ENCODE measurements around the gene SORT1.
"Not testable (repeated sequence)": the region's sequence is repeated elsewhere in the genome, so short reads cannot be mapped to it uniquely, and the experiment has no call there.

SORT1 gene

DNA sequence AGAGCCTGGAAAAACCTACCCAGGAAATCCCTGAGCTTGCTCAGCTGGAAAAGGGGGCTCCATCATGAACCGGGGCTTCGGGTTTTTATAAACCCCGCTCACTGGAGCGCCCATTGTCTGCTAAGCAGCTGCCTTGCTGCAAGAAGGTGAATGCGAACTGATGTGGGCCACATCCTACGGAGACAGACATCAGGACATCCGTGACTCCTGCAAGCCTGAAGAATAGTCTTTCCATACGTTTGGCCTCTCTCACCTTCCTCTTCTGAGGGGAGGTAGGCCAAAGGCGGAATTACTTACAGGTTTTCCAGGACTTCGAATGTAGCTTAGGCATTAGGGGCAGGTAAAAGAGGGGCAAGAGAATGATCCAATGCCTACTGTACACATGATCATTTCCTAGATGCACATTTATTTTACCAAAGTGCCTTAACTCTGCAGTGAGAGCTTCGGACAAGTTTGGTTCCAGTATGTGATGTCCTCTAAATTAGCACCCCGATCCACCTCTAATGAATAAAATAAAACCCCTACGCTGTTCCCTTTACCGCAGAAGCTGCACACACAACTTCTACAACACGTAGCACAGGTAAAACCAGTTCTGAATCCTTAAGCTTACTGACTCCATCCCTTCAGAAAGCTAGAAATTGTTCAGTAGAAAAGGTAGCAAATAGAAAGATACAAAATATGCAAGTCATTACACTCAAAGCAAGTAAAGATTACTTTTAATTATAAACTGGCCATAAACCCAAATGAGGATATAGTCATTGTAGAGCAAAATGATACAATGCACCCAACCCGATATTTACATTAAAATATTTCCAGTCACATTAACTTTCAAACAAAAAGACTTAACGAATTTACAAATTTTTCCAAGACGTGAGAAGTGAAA, 866 bp upstream of the SORT1 start:
- peak in 1 of 56 donors; percentile 71 for DNase-seq

DNA sequence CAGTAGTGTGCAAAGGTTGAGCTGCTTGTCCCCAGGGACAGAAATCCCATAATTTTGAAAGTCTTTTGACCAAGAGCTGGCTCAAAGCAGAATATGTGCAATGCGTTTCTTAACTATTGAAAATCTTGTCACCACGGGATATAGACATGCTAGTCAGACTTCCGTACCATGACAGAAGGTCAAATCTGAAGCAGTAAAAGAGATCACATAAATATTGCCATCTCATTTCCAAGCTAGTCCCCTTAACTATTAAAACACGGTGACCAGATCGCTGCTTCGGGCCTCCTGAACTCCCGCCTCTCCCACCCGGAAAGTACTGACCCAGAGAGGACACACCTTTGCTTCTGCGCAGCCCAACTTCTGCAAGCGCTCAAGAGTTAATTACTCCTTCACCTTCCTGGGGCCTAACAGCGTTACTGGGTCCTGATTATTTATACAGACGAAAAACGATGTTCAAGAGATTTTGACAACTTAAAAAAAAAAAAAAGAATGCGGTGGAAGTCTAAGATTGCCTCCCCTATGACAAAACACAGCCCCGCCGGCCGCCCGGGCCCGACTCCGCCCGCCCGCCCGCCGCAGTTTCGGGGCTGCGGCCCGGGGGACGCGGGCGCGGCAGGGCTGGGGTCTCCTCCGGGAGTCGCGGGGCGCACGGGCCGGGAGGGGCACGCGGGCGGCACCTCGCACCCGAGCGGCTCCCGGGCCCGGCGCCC, 692 bp downstream of the SORT1 start:
- DNase-seq = peak in 1 of 56 donors; percentile 40

DNA sequence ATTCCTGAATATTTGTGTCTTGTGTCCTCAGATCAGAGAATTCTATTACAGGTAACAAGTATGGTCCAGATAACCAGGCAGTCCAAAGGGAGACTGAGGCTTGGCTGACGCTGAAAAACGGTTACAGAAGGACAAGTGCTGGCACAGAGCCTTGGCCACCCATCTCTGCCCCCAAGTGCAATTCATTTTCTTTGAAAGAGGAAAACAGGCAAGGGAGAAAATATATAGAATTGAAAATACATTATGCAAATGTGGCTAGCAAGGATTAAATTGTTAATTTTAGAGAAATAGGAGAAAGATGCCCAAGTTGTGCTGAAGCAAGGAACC, 1.2 kb downstream of the SORT1 start:
- peak in 9 of 56 donors; percentile 12 to 43 (median 33) for DNase-seq

DNA sequence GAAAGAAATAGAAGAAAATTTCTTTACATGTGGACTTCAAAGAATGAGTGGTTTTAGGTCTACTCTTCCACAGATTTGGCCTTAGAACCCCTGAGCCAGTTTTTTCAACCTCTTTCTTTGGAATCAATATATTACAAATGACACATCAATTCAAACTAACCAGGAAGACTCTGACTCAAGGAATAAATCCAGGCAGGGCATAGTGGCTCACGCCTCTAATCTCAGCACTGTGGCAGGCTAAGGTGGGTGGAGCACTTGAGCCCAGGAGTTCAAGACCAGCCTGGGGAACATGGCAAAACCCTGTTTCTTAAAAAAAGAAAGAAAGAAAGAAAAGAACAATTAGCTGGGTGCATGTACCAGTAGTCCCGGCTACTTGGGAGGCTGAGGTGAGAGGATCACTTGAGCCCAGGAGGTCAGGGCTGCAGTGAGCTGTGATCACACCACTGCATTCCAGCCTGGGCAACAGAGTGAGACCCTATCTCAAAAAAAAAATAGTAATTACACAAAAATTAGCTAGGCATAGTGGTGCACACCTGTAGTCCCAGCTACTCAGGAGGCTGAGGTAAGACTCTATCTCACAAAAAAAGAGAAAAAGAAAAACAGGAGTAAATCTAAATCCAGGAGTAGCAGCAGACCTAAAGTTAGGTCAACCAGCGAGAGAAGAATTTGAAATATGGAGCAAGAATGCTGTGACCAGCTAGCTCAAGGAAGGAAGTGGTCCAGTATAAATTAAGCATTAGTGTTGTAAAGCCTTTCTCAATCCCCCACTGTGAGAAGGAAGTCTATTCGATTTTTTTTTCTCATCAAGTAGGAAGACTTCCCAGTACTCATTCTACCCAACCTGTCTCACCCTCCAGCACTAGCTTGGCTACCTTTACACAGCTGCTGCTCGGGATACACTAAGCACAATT, 1.9 kb downstream of the SORT1 start:
- DNase-seq = no peak

DNA sequence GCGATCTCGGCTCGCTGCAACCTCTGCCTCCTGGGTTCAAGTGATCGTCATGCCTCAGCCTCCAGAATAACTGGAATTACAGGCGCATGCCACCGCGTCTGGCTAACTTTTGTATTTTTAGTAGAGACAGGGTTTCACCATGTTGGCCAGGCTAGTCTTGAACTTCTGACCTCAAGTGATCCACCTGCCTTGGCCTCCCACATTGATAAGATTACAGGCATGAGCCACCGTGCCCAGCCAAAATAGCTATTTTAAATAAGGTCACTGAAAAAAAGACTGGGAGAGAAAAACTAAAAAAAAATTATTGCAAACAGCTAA, 2.5 kb downstream of the SORT1 start:
- not testable (repeated sequence) for DNase-seq

DNA sequence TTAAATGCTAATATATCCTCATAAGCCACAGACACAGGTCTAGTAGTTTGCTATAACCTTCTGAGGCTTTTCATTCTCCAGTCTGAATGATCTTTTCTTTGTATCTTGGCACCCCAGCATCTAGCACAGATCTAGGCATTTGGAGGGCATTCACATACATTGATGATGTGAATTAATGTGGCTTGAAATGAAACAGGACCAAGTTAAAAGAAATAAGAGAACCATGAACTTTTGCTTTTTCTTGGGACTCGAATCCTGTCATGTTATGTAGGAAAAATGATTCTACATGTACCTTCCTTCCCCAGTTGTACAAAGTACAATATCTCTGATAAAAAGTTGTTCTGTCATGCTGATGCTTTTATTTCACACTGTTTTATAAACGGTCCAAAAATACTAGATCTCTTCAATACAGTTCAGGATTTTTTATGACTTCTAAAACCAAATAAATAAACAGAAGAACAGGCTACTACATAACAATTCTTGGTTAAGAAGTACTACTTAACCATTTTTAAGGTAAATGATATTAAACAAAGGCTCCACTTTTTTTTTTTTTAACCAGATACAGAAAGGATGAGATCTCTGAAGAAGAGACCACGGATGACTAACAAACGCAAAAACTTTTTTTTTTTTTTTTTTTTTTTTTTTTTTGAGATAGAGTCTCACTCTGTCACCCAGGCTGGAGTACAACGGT, 3.0 kb downstream of the SORT1 start:
- DNase-seq = no peak

DNA sequence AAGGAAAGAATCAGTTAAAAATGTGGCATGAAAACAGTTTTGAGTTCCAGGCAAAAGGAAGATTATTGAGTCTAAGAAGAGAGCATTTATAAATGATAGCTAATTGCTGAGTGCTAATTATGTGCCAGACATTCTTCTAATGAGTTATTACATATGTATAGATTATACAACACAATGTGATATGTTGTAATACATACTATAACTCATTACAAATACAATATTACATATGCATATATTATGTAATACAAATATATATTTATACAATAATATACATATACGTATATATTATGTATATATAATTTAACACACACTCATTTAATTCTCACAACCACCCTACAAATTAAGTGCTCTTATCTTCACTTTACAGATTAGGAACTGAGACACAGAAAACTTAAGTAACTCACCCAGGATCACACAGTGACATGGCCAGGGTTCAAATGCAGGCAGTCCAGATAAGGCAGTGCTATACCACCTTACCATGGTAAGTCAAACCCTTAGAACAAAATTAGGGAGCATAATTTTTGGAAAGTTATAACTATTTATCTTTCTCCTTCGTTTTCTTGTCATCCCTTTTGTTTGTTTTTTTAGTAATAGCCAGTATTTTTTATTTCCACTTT, 4.0 kb downstream of the SORT1 start:
- DNase-seq = no peak

DNA sequence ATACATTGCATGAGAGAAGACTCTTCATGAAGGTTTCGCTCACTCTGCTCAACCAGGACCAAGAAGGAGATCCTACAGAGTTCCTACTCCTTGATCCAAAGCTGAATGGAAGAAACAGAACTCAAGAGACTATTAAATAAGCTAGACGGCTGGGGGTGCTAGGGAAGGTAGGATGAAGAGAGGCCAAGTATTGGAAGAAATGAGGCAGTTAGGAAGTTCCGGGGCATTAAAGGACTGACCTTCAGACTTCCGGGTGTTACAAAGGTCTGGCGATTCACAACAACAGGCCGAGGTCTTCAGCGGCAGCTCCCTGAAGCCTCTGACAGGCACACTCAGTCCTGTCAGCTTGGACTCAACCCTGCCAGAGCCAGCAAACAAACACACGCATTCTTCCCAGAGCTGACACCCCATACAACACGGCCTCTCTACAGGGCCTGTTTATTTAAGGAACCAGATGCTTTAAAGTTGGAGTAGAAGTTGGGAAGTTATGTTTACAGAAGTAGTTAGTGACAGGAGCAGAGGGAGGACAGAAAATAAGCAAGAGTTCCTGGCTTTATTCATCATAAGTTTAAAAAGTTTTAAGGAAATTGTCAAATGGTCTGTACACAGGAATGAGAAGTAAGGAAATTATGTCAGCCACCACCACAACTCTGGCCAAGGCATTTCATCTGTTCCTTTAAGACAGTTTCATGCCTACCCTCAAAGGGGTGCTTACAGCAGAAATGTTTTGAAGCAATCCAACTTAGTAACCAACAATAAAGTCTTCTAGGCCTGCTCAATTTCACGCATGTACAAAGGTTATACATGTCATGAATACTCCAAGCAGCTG, 4.7 kb downstream of the SORT1 start:
- DNase-seq = peak in 39 of 56 donors; percentile 27 to 81 (median 62)

DNA sequence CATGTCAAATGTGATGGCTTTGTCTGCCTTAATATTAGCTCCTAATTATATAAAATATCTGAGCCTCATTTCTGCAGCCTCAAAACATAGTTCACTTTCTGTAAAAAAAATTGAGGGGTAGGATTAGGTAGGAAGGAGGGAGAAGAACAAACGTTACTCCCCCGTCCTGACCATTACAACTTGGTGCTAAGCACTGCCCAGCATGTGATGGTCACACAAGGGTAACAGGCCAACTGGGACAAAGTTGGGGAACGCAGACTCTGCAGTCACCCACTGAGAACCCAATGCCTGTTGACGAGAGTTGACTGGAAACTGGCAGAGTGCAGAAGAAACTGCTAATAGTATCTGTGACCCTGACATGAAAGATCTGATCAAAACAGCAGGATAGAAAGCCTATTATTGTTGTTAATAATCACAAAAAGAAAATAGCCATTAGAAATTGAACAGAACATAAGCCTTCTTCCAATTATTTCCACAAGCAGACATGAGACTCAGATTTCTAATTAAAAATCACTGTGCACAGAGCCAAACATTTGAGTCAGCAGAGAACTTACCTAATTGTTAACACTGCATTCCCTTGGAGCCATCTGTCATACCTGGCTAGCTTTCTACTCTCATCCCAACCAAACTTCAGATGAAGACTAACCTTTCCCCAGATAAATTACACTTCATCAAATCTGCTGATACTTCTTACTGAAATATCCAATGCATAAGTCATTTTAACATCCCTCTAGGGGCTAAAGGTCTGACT, 5.5 kb downstream of the SORT1 start:
- DNase-seq = peak in 26 of 56 donors; percentile 12 to 77 (median 45)

DNA sequence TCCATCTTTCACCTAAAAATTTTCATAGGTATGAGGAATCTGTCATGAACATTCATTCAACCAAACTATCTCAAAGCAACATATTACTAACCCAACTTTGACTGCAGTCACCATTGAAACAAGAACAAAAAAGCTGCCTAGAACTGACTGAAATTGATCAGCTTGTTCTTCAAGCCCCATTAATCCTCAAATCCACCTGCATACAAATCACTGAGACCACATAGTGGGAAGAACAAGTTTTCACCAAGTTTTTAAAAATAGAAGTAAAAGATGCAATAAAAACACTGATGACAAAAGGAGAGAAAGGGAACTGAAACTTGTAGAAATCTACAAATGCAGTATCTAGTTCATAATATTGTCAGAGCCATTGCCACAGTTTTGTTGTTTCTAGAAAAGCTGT, 6.1 kb downstream of the SORT1 start:
- DNase-seq = no peak

DNA sequence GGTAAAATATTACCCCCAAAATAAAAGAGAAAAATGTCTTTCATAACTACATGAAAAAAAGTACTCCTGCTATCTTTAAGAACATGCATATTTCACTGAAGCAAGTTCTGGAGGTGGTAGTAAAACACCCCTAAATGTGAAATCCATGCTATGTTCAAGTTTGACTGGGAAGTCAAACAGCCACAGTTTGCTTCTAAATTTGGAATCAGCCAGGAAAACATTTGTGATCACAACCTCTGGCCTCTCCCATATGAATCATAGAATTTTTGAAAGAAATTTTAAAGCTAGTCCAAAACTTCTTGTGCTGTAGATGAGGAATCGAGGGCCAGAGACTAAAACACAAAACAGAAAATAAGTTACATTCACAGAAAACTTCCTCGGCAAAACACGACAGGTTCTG, 6.6 kb downstream of the SORT1 start:
- DNase-seq = no peak

DNA sequence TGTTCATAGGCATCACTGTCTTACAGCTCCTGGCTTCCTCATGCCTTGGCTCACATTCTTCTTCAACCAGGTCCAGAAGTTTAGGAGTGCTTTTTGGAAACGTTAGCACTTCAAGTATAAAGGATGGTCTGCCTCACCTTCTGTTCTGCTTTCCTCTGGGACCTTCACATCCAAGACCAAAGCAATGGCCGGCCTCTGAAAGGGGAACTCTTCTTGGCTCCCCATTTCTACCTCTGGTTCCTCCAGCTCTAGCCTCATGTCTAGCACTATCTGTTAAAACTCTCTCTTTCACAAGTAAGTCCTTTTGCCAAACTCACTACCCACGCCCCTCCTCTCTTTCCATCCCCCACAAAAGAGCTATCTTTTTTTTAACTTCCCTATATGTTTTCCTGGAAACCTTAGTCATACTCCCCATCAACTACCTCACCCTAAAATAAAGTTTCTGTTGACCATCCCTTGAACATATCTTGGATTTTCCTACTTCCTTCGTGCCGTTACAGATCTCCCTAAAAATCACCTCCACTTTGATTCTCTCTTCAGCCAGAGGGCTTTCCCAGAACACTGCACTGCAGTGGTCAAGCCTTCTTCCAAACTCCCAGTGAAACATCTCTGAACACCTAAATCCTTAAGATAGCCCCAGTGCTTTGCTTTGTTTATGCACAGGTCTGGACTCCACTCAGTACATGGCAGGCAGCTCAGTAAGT, 7.9 kb downstream of the SORT1 start:
- DNase-seq = no peak

DNA sequence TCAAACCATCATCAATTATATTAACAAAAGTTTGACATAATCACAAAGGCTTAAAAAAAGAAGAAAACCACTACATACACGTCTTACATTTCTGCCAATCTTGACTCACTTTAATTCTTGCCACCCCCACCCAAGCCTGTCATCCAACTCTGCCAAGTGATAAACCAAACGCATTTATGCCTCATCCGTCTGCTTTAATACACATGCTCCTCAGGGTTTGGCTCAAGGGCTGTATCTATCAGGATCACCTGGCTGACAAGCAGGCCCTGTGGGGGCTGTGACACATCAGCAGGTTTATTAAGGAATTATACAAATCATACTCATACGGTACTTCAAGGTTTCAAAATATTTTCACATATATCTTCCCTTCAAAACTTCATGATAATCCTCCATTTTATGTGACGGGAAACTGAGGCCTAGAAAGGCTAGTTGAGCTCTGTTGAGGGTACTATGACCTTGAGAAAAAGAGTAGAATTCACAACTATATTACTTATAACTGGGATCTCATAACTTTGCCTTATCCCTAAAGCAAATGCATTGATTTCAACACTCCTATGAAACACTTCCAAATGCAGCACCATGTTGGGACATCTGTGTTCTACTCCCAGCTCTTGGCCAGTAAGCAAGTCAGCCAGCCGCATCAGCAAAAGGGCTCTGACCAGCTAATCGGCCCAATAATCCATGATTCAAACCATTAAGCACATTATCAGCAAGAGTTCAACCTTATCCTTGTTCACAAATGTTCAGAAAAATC, 8.7 kb downstream of the SORT1 start:
- no peak for DNase-seq

DNA sequence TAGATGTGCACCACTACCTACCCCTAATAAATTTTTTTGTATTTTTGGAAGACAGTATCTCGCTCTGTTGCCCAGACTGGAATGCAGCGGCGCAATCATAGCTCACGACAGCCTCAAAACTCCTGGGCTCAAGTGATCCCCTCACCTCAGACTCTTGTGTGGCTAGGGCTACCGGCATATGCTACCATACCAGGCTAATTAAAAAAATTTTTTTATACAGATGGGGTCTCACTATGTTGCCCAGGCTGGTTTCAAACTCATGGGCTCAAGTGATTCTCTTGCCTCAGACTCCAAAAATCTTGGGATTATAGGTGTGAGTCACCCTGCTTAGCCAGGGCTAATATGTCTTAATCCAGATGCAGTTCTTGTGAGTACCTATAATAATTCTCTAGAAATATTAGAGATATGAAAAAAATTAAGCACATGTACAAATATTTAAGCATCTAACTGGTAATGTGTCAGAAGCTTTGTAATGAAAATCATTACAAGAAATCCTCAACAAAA, 9.5 kb downstream of the SORT1 start:
- no peak for DNase-seq

DNA sequence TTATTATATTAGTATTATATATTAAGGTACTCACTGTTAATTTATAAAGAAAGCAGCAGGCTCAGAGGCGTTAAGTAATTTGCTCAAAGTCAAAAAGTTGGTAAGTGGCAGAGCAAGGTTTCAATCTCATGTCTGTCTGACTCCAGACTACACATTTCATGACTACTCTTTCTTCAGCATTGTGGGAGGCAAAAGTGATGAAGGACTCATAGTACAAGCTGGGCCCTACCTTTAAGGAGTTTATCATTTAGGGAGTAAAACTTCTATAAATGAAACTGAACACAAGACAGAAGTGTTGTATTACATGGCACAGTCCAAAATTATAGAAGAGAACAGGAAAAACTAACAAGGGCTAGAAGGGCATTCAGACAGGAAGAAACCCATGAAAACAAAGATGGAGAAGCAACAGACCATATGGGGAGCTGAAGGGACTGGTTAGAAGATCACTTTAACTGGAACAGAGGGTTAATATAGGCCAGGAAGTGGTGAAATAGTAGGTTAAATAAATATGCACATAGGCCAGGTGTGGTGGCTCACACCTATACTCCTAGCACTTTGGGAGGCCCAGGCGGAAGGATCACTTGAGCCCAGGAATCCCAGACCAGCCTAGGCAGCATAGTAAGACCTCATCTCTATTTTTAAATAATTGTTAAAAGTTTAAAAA, 11.5 kb downstream of the SORT1 start:
- no peak for DNase-seq

DNA sequence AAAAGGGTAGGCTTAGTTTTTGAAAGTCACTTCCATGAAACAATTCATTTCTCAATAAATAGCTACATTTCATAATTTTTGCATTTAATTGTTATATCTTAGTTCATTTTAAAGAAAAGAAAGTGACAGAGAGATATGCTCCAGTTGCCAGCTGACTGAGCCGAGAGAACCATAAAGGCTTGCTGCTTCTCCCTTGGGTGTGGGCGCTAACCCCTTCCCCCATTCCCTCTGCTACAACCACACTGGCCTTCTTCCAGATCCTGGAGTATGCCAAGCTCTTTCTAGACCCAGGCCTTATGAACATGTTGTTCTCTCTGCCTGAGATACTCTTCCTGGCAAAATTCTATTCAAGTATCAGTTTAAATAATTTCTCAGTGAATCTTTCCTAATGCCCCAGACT, 12.3 kb downstream of the SORT1 start:
- peak in 17 of 56 donors; percentile 21 to 62 (median 37) for DNase-seq

DNA sequence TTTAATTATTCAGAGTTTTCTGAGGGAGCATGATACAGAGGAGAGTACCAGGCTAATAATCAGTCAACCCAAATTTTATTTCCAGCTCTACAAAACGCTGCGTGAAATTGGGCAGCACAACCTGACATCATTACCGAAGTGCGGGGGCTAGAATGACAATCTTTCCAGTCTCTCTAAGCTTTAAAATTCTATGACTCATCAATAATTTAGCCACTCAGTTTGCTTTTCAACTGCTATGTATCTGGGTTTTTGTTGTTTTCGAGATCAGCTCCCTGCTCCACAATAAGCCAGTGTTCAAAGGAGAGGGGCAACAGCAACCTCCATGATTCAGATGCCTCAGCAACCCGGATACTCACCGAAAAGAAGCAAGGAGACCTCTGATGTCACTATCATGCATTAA, 13.9 kb downstream of the SORT1 start:
- peak in 2 of 56 donors; percentile 33 to 35 for DNase-seq

Data from amygdala (tissue), 56 donors.